Type B pancreatic cell (in vitro differentiated cells): ENCODE measurements around the gene MLXIP. TPM values are rescaled to one million over a fixed set of nuclear protein-coding genes. Genes with fewer than 3 reads are reported as not detected.
"Not testable (repeated sequence)": the region's sequence is repeated elsewhere in the genome, so short reads cannot be mapped to it uniquely, and the experiment has no call there.

Source experiments
- DNase-seq: peaks from one replicate; pipeline ENCODE4 v3.0.0; 2021; ENCODE audit warnings: mixed read lengths; ENCODE audit not compliant: unreplicated experiment; ENCODE audit errors: extremely low spot score
- H3K27ac Mint-ChIP-seq: 2 replicates; pipeline ENCODE4 v1.8.0; 2021; ENCODE audit warnings: mild to moderate bottlenecking, mixed read lengths
- H3K27me3 Mint-ChIP-seq: 2 replicates; pipeline ENCODE4 v1.8.0; 2021; ENCODE audit warnings: mixed read lengths
- H3K36me3 Mint-ChIP-seq: 2 replicates; pipeline ENCODE4 v1.8.0; 2021; ENCODE audit warnings: mixed read lengths
- H3K4me1 Mint-ChIP-seq: one replicate; pipeline ENCODE4 v1.8.0; 2021; ENCODE audit warnings: mixed read lengths; ENCODE audit not compliant: unreplicated experiment
- H3K4me3 Mint-ChIP-seq: 2 replicates; pipeline ENCODE4 v1.8.0; 2021; ENCODE audit warnings: mild to moderate bottlenecking, mixed read lengths
- H3K9me3 Mint-ChIP-seq: 2 replicates; pipeline ENCODE4 v1.8.0; 2021; ENCODE audit warnings: mixed read lengths
- CTCF ChIP-seq: fragments of 200-600 bp; sonication (generic); conservative IDR thresholded peaks from 2 replicates; pipeline ENCODE4 v1.5.0; 2021; ENCODE audit warnings: antibody characterized with exemption, mild to moderate bottlenecking
- total RNA-seq: library from RNA; stranded (reverse); gene quantifications from 2 replicates; pipeline ENCODE4 v1.2.1, GENCODE V29; 2021; ENCODE audit warnings: low replicate concordance

The MLXIP gene
- total RNA-seq, 1 donor from 2014 or later, result 44.5 TPM

GRCh38 chr12:122031342-122032216 is 47.0 kb upstream of the MLXIP start:
- peak; percentile 81 for TF ChIP-seq CTCF
- Mint-ChIP-seq H3K27ac (no peak overlapping the region), H3K9me3 (no peaks in the 10 kb centered on the region), H3K36me3 (peaks cover 14% of the 10 kb centered on the region), H3K4me1 (peaks cover 19% of the 10 kb centered on the region), H3K4me3 (no peak overlapping the region), H3K27me3 (no peaks in the 10 kb centered on the region)
- no peak for DNase-seq

- Mint-ChIP-seq H3K9me3 (no peaks in the 10 kb centered on the region), H3K27me3 (no peaks in the 10 kb centered on the region), H3K36me3 (peaks cover 14% of the 10 kb centered on the region), H3K4me3 (no peak overlapping the region), H3K4me1 (peaks cover 15% of the 10 kb centered on the region), H3K27ac (no peak overlapping the region)
- no peak for TF ChIP-seq CTCF
- DNase-seq, result no peak
Observed at GRCh38 chr12:122032580-122032979, 46.0 kb upstream of the MLXIP start.

DNA sequence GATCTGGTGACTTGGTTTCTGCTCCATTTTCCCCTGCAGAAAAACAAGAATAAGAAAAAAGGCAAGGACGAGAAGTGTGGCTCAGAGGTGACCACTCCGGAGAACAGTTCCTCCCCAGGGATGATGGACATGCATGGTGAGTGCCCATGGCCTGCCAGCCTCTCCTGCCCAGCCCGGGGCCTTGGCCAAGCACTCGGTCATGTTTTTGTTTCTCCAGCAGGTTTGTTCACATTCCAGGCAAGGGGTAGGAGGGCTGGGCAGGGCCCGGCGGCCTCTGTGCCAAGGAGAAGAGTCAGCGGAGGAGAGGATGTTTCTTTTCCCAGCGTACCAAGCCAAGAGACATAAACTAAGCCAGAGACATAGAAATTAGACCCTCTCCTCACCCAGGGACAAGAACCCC is 43.3 kb upstream of the MLXIP start:
- Mint-ChIP-seq H3K9me3 (no peaks in the 10 kb centered on the region), H3K27ac (peak overlapping the region; percentile 66), H3K36me3 (peaks cover 14% of the 10 kb centered on the region), H3K4me1 (no peaks in the 10 kb centered on the region), H3K4me3 (no peak overlapping the region), H3K27me3 (no peaks in the 10 kb centered on the region)
- no peak for DNase-seq
- no peak for TF ChIP-seq CTCF

- no peak overlapping the region for H3K4me3 Mint-ChIP-seq
- no peaks in the 10 kb centered on the region for H3K9me3 Mint-ChIP-seq
- no peak for DNase-seq
- H3K36me3 Mint-ChIP-seq, result peaks cover 17% of the 10 kb centered on the region
- no peaks in the 10 kb centered on the region for H3K27me3 Mint-ChIP-seq
- no peak for TF ChIP-seq CTCF
- H3K4me1 Mint-ChIP-seq, result peaks cover 5% of the 10 kb centered on the region
- H3K27ac Mint-ChIP-seq, result no peak overlapping the region
Observed at GRCh38 chr12:122036153-122036552, 42.4 kb upstream of the MLXIP start.

GRCh38 chr12:122040579-122041386 is 37.8 kb upstream of the MLXIP start:
- Mint-ChIP-seq H3K27ac (peak overlapping the region; percentile 75), H3K9me3 (no peaks in the 10 kb centered on the region), H3K4me1 (peaks cover 5% of the 10 kb centered on the region), H3K4me3 (peak overlapping the region; percentile 67), H3K36me3 (peaks cover 15% of the 10 kb centered on the region), H3K27me3 (no peaks in the 10 kb centered on the region)
- DNase-seq, result no peak
- no peak for TF ChIP-seq CTCF

DNA sequence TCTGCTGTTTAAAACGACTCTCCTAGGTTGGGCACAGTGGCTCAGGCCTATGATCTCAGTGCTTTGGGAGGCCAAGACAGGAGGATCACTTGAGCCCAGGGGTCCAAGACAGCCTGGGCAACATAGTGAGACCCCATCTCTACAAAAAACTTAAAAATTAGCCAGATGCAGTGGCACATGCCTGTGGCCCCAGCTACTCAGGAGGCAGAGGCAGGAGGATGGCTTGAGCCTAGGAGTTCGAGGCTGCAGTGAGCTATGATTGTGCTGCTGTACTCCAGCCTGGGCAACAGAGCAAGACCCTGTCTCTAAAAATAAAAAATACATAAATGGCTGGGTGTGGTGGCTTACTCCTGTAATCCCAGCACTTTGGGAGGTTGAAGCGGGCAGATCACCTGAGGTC is 37.1 kb upstream of the MLXIP start:
- not testable (repeated sequence) for H3K4me1 Mint-ChIP-seq, DNase-seq, H3K27ac Mint-ChIP-seq, H3K4me3 Mint-ChIP-seq, H3K27me3 Mint-ChIP-seq, H3K9me3 Mint-ChIP-seq
- peaks cover 14% of the 10 kb centered on the region for H3K36me3 Mint-ChIP-seq
